Body of pancreas (tissue), 4 donors: ENCODE results near the gene ACACB. TPM values are rescaled to one million over a fixed set of nuclear protein-coding genes. Genes with fewer than 3 reads are reported as not detected.

Experiments used
- ATAC-seq: fragments of 150-250 bp; one replicate; pipeline ENCODE4 v1.9.1; 2016
- DNase-seq, 4 donors: peaks; one replicate each; pipeline ENCODE4 v3.0.0-alpha.2; 2019
- H3K27ac ChIP-seq, 4 donors: fragments of 200-600 bp; sonication (generic); 1 replicate in 3 of 4; 2 replicates in 1 of 4; pipeline versions ENCODE4 v1.5.1 to v1.6.1; 2016 to 2019; ENCODE audit warnings: mild to moderate bottlenecking in 1 of 4, mixed read lengths in 1 of 4, moderate library complexity in 1 of 4
- H3K27me3 ChIP-seq, 2 donors: fragments of 200-600 bp; sonication (generic); one replicate each; pipeline ENCODE4 v1.6.0; 2016; ENCODE audit warnings: mild to moderate bottlenecking in 1 of 2
- H3K36me3 ChIP-seq, 2 donors: fragments of 200-600 bp; sonication (generic); replicated peaks in 1 of 2; 2 replicates each; pipeline ENCODE4 v1.5.1; 2016; ENCODE audit warnings: low read depth in 2 of 2; ENCODE audit not compliant: insufficient read depth in 1 of 2
- H3K4me1 ChIP-seq: fragments of 200-600 bp; sonication (generic); one replicate; pipeline ENCODE4 v1.6.0; 2016
- H3K4me3 ChIP-seq, 2 donors: fragments of 200-600 bp; sonication (generic); 1 replicate in 1 of 2; 2 replicates in 1 of 2; pipeline ENCODE4 v1.5.1; 2016 to 2019
- H3K9me3 ChIP-seq, 3 donors: fragments of 200-600 bp; sonication (generic); 1 replicate in 2 of 3; 2 replicates in 1 of 3; pipeline ENCODE4 v1.5.1; 2016
- POLR2A ChIP-seq, 3 donors: fragments of 450-650 bp; IDR thresholded peaks; one replicate each; pipeline ENCODE4 v1.6.1; 2016; ENCODE audit warnings: antibody characterized with exemption in 3 of 3, mild to moderate bottlenecking in 2 of 3
- WGBS, 2 donors: methylation state at CpG; one replicate each; pipeline ENCODE4 v1.1.5; 2017; 5-methylcytosine and 5-hydroxymethylcytosine counted together
- intact Hi-C: fragments of 100-400 bp; cut with DNase I; formaldehyde crosslinking; loops from one replicate; pipeline ENCODE4 v1.15.1; 2023
- total RNA-seq, 2 donors: library from RNA; depleted of rRNA; stranded (reverse); fragments of >200 nt; gene quantifications; one replicate each; pipeline ENCODE4 v1.1.0, GENCODE V29; 2016
- TF ChIP-seq, protein P1 (sequence below), 7 experiments: fragments of 450-650 bp in 4 of 7; fragments of 200-600 bp in 3 of 7; sonication (generic) in 3 of 7; IDR thresholded peaks; one replicate each; pipeline ENCODE4 v1.5.1; 2016 to 2019; ENCODE audit warnings: antibody characterized with exemption in 7 of 7

The ACACB gene
- total RNA-seq, 2 donors from 2014 or later: 71.1 to 358 TPM

DNA sequence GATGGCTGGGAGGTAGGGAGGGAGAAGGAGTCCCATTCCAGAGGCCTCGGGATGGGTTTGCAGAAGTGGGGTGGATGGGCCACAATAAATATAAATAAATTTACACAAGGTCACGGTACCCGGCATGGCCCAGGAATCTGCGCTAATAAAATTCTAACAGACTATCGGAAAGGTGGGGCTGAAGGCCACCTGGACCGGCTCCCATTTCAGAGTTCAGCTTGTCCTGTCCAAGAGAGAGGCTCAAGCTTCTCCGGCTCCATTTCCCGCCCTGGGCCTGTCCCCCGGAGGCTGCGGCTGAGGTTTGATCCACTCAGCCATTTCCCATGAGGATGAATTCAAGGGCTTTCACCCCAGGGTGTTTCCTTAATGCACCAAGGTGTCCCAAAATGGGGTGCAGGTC lies 162.5 kb downstream of the ACACB start:
- 85 to 87% methylated on average over 9 to 10 of the region's 10 CpGs for WGBS, 2 donors
- TF ChIP-seq, protein P1, sequence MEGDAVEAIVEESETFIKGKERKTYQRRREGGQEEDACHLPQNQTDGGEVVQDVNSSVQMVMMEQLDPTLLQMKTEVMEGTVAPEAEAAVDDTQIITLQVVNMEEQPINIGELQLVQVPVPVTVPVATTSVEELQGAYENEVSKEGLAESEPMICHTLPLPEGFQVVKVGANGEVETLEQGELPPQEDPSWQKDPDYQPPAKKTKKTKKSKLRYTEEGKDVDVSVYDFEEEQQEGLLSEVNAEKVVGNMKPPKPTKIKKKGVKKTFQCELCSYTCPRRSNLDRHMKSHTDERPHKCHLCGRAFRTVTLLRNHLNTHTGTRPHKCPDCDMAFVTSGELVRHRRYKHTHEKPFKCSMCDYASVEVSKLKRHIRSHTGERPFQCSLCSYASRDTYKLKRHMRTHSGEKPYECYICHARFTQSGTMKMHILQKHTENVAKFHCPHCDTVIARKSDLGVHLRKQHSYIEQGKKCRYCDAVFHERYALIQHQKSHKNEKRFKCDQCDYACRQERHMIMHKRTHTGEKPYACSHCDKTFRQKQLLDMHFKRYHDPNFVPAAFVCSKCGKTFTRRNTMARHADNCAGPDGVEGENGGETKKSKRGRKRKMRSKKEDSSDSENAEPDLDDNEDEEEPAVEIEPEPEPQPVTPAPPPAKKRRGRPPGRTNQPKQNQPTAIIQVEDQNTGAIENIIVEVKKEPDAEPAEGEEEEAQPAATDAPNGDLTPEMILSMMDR (IDR thresholded peaks at IDR 0.05): no peak
- no peak for TF ChIP-seq POLR2A (IDR thresholded peaks at IDR 0.05)

DNA sequence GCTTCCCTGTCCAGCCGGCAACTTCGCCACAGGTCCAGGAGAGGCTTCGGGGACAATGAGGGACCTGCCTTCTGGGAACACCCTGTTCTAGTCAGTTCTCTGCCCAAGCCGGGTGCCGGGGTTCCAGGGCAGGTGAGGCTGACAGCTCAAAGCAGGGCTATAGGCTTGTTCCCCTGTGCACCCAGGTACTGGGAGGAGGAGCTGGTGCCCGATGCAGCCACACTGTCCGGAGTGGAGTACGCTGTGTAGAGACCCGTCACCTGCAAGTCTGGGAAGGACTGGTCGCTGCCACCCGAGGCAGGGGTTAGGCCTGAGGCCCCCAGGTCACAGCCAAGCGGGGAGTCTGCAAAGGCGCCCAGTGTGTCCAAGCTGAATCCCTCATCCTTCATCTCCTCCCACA lies 163.1 kb downstream of the ACACB start:
- no peak overlapping the region for H3K27ac ChIP-seq
- H3K27me3 ChIP-seq: no peaks in the 10 kb centered on the region
- H3K36me3 ChIP-seq: no peaks in the 10 kb centered on the region
- intact Hi-C loops: loop anchor here (10.0 kb wide), 1 partner anchor 105 kb away; no protein-coding TSS in a partner anchor
- ATAC-seq (no peak), DNase-seq (no peak)
- no peaks in the 10 kb centered on the region for H3K4me1 ChIP-seq
- H3K4me3 ChIP-seq: no peak overlapping the region
- H3K9me3 ChIP-seq: no peaks in the 10 kb centered on the region
- 96 to 100% methylated on average over 5 to 12 of the region's 13 CpGs for WGBS, 2 donors
- TF ChIP-seq POLR2A (IDR thresholded peaks at IDR 0.05): no peak
- TF ChIP-seq, protein P1 (IDR thresholded peaks at IDR 0.05): no peak

More for the DNA sequence above, 162.5 kb downstream of the ACACB start:
- DNase-seq: no peak
- Histone ChIP-seq H3K4me1 (no peaks in the 10 kb centered on the region), H3K4me3 (no peak overlapping the region), H3K27me3 (no peaks in the 10 kb centered on the region), H3K9me3 (no peaks in the 10 kb centered on the region), H3K27ac (no peak overlapping the region), H3K36me3 (no peaks in the 10 kb centered on the region)
- intact Hi-C loops: loop anchor here (10.0 kb wide), 1 partner anchor 106 kb away; no protein-coding TSS in a partner anchor
- ATAC-seq: no peak

DNA sequence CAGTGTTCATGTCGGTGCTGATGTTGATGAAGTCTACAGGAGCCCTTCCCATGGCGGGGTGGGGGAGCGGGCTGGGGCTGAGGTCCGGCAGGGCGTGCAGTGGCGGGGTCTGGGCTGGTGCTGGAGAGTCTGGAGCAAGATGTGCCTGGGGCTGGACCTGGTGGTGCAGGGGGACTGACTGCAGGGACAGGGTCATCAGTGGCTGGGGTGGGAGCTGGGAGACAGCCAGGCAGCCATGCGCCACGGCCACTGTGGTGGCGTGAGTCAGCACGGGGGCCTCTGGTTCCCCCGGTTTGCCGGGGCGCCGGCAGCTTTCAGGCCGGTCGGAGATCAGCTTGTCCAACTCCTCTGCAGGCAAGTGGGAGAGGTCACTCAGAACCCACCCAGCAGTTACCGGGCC lies 165.1 kb downstream of the ACACB start:
- Histone ChIP-seq H3K27ac (no peak overlapping the region), H3K4me3 (no peak overlapping the region), H3K27me3 (no peaks in the 10 kb centered on the region), H3K36me3 (no peaks in the 10 kb centered on the region), H3K4me1 (no peaks in the 10 kb centered on the region), H3K9me3 (no peaks in the 10 kb centered on the region)
- TF ChIP-seq, protein P1 (IDR thresholded peaks at IDR 0.05): no peak
- no peak for TF ChIP-seq POLR2A (IDR thresholded peaks at IDR 0.05)
- intact Hi-C loops: no loop called here
- DNase-seq (no peak), ATAC-seq (no peak)
- WGBS, 2 donors: 78 to 87% methylated on average over 7 to 12 of the region's 17 CpGs

DNA sequence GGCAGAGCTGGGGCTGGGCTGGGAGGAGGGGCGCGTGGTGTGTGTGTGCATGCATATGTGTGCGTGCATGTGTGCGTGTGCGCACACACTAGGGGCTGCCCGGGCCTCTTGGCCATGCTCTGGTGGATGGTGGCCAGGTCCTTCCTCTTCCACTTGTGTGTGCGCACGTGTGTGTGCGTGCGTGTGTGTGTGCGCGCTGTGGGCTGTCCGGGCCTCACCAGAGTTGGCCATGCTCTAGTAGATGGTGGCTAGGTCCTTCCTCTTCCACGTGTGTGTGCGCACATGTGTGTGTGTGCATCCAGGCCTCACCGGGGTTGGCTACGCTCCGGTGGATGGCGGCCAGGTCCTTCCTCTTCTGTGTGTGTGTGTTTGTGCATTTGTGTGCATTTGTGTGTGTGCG lies 168.0 kb downstream of the ACACB start:
- no peaks in the 10 kb centered on the region for H3K9me3 ChIP-seq
- intact Hi-C loops: no loop called here
- H3K4me1 ChIP-seq: no peaks in the 10 kb centered on the region
- H3K36me3 ChIP-seq: no peaks in the 10 kb centered on the region
- no peak overlapping the region for H3K27ac ChIP-seq
- WGBS, 2 donors: 85 to 100% methylated on average over 5 to 20 of the region's 20 CpGs
- no peaks in the 10 kb centered on the region for H3K27me3 ChIP-seq
- DNase-seq (no peak), ATAC-seq (no peak)
- no peak overlapping the region for H3K4me3 ChIP-seq
- TF ChIP-seq, protein P1 (IDR thresholded peaks at IDR 0.05): no peak
- no peak for TF ChIP-seq POLR2A (IDR thresholded peaks at IDR 0.05)

DNA sequence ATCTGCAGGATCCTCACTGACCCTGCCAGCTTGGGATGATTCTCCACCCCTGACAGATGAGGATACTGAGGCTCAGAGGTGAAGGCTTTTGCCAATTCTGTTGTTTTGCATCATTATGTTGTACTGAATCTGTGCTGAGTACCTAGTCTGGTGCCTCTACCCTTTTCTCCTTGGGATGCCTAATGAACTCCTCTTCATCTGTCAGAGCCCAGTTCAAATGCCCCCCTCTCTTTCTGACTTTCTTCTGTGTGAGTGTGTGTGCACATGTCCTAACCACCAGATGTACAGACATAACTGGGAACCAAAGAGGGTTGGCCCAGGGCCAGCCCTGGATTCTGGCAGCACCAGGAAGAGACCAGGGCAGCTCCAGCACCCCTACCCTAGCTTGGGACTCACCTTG lies 169.9 kb downstream of the ACACB start:
- H3K4me3 ChIP-seq: no peak overlapping the region
- no peaks in the 10 kb centered on the region for H3K36me3 ChIP-seq
- no peaks in the 10 kb centered on the region for H3K4me1 ChIP-seq
- ATAC-seq (no peak), DNase-seq (no peak)
- no peak for TF ChIP-seq POLR2A (IDR thresholded peaks at IDR 0.05)
- TF ChIP-seq, protein P1 (IDR thresholded peaks at IDR 0.05): no peak
- intact Hi-C loops: no loop called here
- H3K27ac ChIP-seq: no peak overlapping the region
- H3K9me3 ChIP-seq: no peaks in the 10 kb centered on the region
- H3K27me3 ChIP-seq: no peaks in the 10 kb centered on the region
